ENCODE data around the gene C1orf21. TPM values are rescaled to one million over a fixed set of nuclear protein-coding genes. Genes with fewer than 3 reads are reported as not detected.

Gene C1orf21
- total and polyA plus RNA-seq, 2 of the 4 experiments (the other 2 are of a cell fraction): 6.4 to 9.9 TPM

- Histone ChIP-seq H3K27me3 (ENCODE audit: control insufficient read depth, insufficient read depth, low read length) (no peaks in the 10 kb centered on the region), H3K27ac (ENCODE audit: insufficient read depth, low read length) (no peak overlapping the region), H2AK9ac (replicated peaks; ENCODE audit: low read depth, low read length, poor library complexity) (no peak overlapping the region), H3K4me1 (ENCODE audit: control insufficient read depth, insufficient read depth, low read length) (peaks cover 6% of the 10 kb centered on the region), H4K20me1 (ENCODE audit: insufficient read depth, low read length) (peaks cover 3% of the 10 kb centered on the region; the same call in 1 of the 2 replicates), H3K4me2 (ENCODE audit: low read depth, low read length) (no peak overlapping the region), H2BK15ac (ENCODE audit: low read depth, low read length) (no peak overlapping the region), H3K56ac (ENCODE audit: extremely low read depth, insufficient read depth, low read length) (no peak overlapping the region), H3K79me1 (ENCODE audit: low read depth in 1 of 2, low read length in 2 of 2) (peaks cover 8 to 12% of the 10 kb centered on the region in 2 experiments; a peak in 2 of 4 replicates), H4K8ac (ENCODE audit: low read depth in 2 of 2, low read length in 2 of 2) (no peak overlapping the region), H4K91ac (ENCODE audit: insufficient read depth, low read depth, low read length) (no peak overlapping the region), H3K4me3 (ENCODE audit: insufficient read depth, low read depth, low read length) (no peak overlapping the region), H3K36me3 (ENCODE audit: control insufficient read depth, insufficient read depth, low read length) (no peaks in the 10 kb centered on the region), H4K5ac (ENCODE audit: low read depth, low read length) (no peak overlapping the region), H3K9ac (ENCODE audit: low read depth, low read length) (no peak overlapping the region), H2AK5ac (ENCODE audit: low read depth, low read length) (peak overlapping the region; percentile 9; the same call in 1 of the 2 replicates), H3K23ac (ENCODE audit: low read depth, low read length) (no peak overlapping the region), H2BK120ac (ENCODE audit: low read depth, low read length) (no peak overlapping the region), H3K9me3 (ENCODE audit: control insufficient read depth, insufficient read depth, low read length) (no peaks in the 10 kb centered on the region), H3K9me1 (ENCODE audit: insufficient read depth, low read length) (peaks cover 4% of the 10 kb centered on the region; the same call in 1 of the 2 replicates), H2AFZ (replicated peaks; ENCODE audit: low read length, poor library complexity) (no peak overlapping the region), H2BK5ac (ENCODE audit: low read depth, low read length, poor library complexity, severe bottlenecking) (no peak overlapping the region), H3K4ac (ENCODE audit: low read depth, low read length) (no peak overlapping the region), H3K14ac (replicated peaks; ENCODE audit: low read depth, low read length) (no peak overlapping the region), H3K18ac (ENCODE audit: low read depth, low read length) (no peak overlapping the region), H2BK20ac (ENCODE audit: low read depth, low read length) (no peak overlapping the region)
- no peak for TF ChIP-seq MXI1 (IDR thresholded peaks at IDR 0.05; ENCODE audit: borderline replicate concordance, low read depth, low read length)
- no peak for TF ChIP-seq RAD21 (IDR thresholded peaks at IDR 0.05; ENCODE audit: low read length)
- no peak for TF ChIP-seq FOS (IDR thresholded peaks at IDR 0.05; ENCODE audit: low read depth, low read length)
- TF ChIP-seq MAZ (IDR thresholded peaks at IDR 0.05; ENCODE audit: borderline replicate concordance, low read depth, low read length): no peak
- TF ChIP-seq SMC3 (IDR thresholded peaks at IDR 0.05; ENCODE audit: low read depth, low read length): no peak
- TF ChIP-seq RFX5 (IDR thresholded peaks at IDR 0.05; ENCODE audit: low read depth, low read length): no peak
- intact Hi-C loops (cut with micrococcal nuclease) (no loop called here), dilution Hi-C loops (cut with HindIII; ENCODE audit: low sequenced_read_pairs, unreplicated experiment) (no loop called here), in situ Hi-C loops (cut with MboI; ENCODE audit: low sequenced_read_pairs) (no loop called here)
- ATAC-seq (ENCODE audit: low read depth) (no peak), DNase-seq (no peak)
- WGBS, 2 experiments (ENCODE audit: extremely low coverage in 2 of 2, insufficient read length in 1 of 2): no CpG with 5 or more reads among the region's 1 CpG
- CTCF ChIA-PET: no interaction called here
- no TSS peak for BruUV-seq (replicated peaks)
- POLR2A ChIA-PET (ENCODE audit: unreplicated experiment): no interaction called here
Measured at GRCh38 chr1:184417916-184418315, 31.1 kb downstream of the C1orf21 start.
